Muscle of arm (tissue), 14 donors: ENCODE results near the gene CNTROB. TPM values are rescaled to one million over a fixed set of nuclear protein-coding genes. Genes with fewer than 3 reads are reported as not detected.

Source experiments
- DNase-seq: peaks from one replicate; pipeline ENCODE4 v3.0.0-alpha.2; 2013
- long read RNA-seq, 11 donors: transcript quantifications; one replicate each; lab custom pipeline, GENCODE V29; 2026
- polyA plus RNA-seq, 12 donors: library from polyadenylated mRNA; unstranded; fragments of 120-200 nt; gene quantifications; one replicate each; pipeline ENCODE4 v1.2.1, GENCODE V29; 2013; ENCODE audit not compliant: insufficient read length in 12 of 12

CNTROB gene, protein sequence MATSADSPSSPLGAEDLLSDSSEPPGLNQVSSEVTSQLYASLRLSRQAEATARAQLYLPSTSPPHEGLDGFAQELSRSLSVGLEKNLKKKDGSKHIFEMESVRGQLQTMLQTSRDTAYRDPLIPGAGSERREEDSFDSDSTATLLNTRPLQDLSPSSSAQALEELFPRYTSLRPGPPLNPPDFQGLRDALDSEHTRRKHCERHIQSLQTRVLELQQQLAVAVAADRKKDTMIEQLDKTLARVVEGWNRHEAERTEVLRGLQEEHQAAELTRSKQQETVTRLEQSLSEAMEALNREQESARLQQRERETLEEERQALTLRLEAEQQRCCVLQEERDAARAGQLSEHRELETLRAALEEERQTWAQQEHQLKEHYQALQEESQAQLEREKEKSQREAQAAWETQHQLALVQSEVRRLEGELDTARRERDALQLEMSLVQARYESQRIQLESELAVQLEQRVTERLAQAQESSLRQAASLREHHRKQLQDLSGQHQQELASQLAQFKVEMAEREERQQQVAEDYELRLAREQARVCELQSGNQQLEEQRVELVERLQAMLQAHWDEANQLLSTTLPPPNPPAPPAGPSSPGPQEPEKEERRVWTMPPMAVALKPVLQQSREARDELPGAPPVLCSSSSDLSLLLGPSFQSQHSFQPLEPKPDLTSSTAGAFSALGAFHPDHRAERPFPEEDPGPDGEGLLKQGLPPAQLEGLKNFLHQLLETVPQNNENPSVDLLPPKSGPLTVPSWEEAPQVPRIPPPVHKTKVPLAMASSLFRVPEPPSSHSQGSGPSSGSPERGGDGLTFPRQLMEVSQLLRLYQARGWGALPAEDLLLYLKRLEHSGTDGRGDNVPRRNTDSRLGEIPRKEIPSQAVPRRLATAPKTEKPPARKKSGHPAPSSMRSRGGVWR
- polyA plus RNA-seq = 10 to 100 TPM in 11 of 12 donors, not detected in 1; 24.9 to 62.8 (median 31.2) TPM
- long read RNA-seq, donor 1, partial matches to known transcripts = 0 of 5 reads
- long read RNA-seq, donor 1, other reads (novel, unspliced or antisense) = 0 of 5 reads
- long read RNA-seq, donor 2 = 0 reads
- long read RNA-seq, donor 3 = 0 reads
- long read RNA-seq, donor 4 = 0 reads
- long read RNA-seq, donor 5, partial matches to known transcripts = 0 of 4 reads
- long read RNA-seq, donor 5, other reads (novel, unspliced or antisense) = 0 of 4 reads
- long read RNA-seq, donor 6, partial matches to known transcripts = 0 of 2 reads
- long read RNA-seq, donor 6, other reads (novel, unspliced or antisense) = 0 of 2 reads
- long read RNA-seq, donor 7, partial matches to known transcripts = 0 of 1 reads
- long read RNA-seq, donor 7, other reads (novel, unspliced or antisense) = 0 of 1 reads
- long read RNA-seq, donor 8, partial matches to known transcripts = 0 of 2 reads
- long read RNA-seq, donor 8, other reads (novel, unspliced or antisense) = 0 of 2 reads
- long read RNA-seq, donor 9, partial matches to known transcripts = 0 of 2 reads
- long read RNA-seq, donor 9, other reads (novel, unspliced or antisense) = 0 of 2 reads
- long read RNA-seq, donor 10, partial matches to known transcripts = 0 of 2 reads
- long read RNA-seq, donor 10, other reads (novel, unspliced or antisense) = 0 of 2 reads
- long read RNA-seq, donor 11, partial matches to known transcripts = 0 of 2 reads
- long read RNA-seq, donor 11, other reads (novel, unspliced or antisense) = 0 of 2 reads

DNA sequence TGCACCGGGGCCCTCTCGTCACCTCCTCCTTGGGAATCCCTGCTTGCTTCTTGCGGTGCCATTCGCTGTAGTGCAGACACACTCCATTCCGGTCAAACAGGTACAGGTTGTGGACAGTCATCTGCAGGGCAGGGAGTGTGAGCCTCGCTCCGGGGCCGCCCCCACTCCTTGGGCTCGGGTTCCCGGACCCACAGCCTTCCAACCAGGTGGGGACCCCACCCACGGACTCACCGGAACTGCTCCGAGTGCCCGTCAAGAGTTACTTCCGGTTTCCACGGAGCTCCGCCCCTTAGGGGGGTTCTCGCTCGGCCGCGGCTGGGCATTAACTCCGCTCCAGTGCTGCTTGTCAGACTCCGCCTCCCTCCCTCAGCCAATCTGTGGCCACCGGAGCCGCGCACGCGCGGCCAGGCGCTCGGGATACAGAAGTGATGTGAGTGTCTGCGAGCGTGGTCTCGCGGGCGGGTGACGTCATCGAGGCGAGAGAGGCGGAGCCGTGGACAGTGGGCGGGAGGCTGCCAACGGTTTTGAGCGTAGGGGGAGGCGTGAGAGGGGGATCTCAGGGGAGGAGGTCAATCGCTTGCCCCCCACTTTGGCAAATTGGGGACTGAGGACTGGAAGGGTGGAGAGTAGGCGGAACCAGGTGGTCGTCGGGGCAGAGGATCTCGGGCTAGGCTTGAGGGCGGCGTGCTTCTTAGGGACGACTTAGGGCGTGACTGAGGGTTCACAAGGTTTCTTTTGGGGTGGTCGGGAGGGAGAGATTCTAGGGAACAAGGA is at the start of gene CNTROB, which contains the start of gene TRAPPC1:
Gene CNTROB, plus strand, starts transcription at position 498 of the 774 bp plus-strand sequence. CDS start 874 bp downstream, outside the sequence.
Gene TRAPPC1, minus strand, starts transcription at position 238 of the 774 bp plus-strand sequence. Its CDS starts 117 bp downstream, at position 121.
- peak; percentile 100 for DNase-seq

DNA sequence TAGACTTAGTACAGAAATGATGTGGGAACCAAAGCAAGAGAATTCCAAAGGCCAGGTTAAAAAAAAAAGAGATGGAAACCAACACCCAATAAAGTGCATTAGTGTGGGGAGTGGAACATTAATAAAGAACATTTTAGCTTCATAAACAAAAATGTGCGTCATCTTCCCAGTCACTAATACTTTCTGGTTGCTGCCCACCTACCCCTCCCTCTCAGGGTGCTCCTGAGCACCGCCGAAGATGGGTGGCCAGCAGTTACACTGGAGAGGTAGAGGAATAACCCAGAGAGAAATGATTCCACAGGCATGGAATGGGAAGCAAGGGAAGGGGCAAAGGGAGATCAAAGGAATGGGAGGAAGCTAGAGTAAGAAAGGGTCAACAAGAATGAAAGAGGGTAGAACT is 49.4 kb upstream of the CNTROB start:
- no peak for DNase-seq

DNA sequence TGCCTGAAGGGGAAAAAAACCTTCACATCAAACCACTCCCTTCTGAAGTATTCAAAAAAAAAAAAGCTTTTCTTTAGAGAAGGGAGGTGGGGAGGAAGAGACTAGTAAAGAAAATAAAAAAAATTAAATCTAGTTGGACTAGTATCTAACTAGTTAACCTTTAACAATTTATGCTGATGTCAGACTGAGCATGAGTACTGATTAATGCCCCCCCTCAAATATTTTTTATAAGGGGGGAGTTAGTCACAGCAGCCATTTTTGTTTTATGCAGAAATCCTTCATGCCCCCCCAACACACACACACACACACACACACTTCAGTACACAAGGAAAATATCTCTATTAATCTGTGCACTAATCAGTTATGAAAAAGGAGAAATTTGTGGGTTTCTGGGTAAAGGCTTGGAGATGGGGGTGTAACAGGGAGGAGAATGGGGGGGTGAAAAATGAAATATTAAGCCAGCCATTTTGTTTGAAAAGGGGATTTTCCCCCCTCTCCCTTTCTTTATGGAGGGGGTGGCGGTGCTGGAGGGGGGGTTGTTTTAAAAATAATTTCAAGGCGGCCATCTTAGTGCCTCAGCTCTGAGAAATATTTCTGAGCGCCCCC is 48.1 kb upstream of the CNTROB start:
- DNase-seq = peak; percentile 48

DNA sequence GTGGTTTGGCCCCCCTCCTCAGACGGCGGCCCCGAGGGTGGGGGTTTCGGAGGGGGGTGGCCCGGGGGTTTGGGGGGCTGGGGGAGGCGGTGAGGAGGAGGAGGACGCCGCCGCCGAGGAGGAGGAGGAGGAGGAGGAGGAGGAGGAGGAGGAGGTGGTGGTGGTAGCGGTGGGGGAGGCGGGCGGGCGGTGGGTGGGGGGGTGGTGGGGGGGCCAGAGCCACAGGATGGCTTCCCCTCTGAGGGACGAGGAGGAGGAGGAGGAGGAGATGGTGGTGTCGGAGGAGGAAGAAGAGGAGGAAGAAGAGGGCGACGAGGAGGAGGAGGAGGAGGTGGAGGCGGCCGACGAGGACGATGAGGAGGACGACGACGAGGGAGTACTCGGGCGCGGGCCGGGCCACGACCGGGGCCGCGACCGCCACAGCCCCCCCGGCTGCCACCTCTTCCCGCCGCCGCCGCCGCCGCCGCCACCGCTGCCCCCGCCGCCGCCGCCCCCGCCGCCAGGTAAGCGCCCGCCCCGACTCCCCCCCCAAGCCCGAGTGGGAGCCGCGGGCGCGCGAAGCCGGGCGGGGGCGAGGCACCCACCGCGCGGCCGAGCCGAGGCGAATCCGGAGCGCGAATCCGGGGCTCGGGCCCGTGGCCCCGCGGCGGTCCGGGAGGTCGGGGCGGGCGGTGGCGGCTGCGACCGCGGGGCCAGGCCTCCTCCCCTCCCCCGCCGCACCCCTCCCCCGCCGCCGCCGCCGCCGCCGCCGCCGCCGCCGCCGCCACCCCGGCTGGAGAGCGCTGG is 47.2 kb upstream of the CNTROB start:
- no peak for DNase-seq

DNA sequence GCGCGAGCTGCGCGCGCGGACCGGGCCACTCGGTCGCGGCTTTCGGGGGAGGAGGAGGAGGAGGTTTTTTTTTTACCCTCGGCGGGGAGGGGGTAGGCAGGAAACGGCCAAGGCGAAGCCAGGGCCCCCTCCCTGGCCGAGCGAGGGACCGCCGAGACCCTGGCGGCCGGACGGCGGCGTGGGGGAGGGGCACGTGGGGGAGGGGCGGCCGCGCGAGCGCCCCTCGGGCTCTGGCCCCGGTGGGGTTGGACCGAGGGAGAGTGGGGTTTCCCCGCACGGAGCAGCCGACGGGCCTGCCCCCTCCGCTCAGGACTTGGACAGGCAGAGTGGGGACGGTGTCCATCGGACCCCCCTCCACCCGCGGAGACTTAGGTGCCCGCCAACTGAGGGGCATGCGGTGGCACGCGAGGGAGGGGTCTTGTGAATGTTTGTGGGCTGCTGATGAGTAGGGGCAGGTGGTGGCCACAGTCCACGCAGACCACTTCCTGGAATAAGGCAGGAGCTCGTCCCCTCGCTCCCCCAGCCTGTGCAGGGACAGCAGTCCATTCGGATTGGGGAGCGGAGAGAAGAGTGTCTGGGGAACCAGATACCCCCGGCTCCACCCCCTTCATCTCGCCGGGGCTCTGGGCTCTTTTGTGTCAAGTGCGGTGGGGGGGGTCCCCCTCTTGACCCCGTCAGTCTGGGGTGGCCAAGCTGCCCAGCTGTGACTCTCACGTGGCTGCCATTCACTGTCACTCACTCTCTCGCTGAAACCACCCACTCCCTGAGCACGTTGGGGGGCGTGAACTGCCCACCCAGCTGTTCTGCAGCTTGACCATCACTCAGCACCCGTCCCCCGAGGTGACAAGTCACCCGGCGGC is 46.4 kb upstream of the CNTROB start:
- peak; percentile 56 for DNase-seq

DNA sequence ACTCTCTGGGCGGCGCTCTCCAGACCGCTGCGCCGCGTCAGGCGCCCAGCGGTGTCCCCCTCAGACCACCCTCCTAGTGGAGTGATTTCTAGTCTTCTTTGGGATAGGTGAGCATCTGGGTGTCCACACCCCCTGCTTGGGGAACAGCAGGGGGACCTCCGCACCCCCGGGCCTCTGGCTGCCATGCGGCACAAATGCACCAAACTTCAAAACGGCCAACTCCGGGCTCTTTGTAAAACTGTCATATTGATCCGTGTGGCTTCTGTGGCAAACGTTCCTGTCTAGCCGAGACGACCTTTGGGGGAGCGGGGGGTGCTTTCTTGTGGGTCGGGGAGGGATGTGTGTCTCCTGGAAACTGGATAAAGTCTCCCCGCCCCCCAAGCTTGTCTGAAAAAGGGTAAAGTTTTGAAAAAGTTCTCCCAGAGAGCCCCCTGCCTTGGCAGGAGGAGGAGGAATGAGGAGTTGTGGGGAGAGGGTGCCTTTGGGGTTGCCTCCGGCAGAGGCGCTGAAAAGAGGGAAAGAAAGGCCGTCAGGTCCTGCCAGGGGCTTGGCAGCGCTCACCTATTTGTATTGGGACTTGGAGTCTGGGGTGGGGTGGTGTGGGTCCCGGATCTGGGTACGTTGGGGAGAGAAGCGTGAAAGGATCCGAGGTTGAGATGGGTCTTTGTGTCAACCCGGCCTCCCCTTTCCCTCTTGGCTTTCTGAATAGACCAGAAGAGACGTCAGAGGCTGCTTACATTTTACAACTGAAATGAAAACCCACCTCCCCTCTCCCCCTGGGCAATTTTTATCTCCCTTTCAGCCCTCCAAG is 45.6 kb upstream of the CNTROB start:
- peak; percentile 58 for DNase-seq

DNA sequence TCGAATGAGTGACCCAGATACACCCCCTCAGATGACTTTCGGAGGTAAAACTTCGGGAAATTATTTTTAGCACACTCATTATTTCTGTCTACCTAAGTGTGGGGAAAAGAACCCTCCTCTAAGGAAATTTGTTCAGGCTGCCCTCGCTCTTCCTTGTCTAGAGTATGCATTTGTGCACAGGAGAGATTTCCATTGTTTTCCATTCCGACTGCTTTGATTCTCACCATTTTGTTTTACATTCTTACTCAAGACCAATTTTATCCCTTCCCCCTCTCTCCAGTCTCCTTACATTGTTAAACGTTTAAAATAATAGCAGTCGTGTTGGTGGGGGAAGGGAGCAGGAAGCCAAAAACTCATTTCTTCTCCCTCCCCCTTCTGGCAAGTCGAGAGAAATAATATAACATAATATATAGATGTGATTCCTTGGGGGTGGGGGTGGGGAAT is 44.9 kb upstream of the CNTROB start:
- DNase-seq = no peak

DNA sequence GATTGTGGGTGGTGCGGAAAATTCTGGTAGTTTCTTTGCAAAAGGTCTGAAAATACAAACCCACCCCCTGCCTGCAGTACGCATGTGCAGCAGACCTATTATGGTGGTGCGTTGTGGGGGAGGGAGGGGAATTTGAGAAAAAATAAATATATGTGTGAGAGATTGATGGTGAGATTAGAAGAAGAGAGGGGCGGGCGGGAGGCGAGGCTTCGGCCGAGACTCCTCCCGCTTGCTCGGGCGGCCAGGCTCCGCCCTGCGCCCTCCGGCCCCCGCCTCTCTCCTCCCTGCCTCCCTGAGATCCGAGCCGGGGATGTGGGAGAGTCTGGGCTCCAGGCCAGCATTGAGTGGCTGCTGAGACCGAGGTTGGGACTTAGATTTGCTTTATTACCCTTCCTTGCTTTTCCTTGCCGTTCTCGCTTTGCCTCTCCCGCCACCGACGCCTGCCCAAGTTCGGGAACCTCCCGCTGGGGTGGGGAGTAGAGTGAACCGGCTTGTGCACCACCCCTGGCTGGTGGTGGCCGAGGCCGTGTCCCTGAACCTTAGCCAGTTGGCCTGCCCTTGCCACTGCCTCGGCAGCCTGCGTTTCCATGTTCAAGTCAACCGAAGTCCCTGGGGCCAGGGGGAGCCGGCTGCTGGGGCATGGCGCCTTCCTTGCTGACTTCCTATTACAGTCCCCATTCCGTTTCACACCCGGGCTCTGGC is 44.4 kb upstream of the CNTROB start:
- DNase-seq = peak; percentile 96

DNA sequence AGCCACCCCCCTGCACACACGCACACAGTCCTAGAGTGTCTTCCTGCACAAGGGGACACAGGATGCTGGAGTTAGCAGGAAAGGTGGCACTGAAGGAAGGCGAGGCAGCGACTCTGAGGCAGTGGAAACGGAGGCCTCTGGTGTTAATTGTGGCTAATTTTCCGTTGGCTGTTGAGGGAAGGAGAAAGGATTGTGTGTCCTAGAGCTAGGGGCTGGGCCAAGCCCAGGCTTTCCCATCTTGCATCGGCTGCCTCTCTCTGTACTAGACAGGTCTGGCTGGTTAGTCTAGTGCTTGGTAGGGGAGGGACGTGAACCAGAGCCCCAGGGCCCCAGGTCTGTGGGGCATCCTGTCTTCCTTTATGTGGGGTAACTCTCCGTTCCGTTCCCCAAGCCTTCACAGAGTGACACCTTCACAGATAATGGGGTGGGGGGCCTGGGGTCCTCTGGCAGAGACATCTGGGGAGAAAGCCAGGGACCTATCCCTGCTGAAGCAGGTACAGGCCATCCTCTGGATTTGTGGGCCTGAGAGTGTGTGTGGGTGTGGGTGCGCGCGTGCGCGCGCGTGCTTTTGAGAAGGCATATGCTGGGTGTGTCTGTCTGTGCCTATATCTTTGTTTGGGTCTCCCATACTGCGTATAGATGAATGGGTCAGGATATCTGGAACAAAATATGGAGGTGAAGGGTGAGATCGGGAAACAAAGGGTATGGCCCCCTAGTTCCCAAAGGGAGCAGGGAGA is 43.7 kb upstream of the CNTROB start, which contains the start of gene CHD3:
Gene CHD3, plus strand, starts transcription at position 606 of the 737 bp plus-strand sequence. CDS start 212 bp downstream, outside the sequence.
- no peak for DNase-seq

DNA sequence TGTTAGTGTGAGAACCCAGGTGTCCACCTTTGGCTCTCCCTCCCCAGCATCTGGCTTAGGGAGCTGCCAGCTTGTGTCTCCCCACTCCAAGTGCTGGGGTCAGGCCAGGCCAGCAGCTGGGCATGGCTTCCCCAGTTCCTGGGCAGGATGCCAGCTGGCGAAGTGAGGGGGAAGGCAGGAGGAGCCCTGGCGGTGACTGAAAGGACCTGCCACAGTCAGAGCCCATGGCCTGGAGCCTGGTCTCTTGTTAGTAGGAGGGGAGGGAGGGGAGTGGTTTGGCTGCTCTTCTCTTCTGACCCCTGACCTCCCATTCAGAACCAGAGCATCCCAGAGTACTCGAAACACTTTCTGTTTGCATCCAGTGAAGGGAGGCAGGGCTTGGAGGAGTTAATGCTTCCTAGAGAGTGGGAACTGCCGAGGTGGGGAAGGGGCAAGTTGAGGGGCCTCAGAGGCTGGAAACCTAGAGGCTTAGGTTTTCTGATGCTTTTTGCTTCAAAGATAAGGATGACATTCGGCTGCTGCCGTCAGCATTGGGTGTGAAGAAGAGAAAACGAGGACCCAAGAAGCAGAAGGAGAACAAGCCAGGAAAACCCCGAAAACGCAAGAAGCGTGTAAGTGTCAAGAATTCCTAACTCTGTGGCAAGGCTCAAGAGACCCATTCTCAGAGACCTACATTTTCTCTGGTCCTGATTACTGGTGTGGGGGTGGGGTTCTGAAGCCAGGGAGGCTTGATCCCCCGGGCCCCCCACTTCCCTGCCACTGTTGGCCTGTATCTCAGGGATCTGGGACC is 42.6 kb upstream of the CNTROB start:
- DNase-seq = peak; percentile 89

DNA sequence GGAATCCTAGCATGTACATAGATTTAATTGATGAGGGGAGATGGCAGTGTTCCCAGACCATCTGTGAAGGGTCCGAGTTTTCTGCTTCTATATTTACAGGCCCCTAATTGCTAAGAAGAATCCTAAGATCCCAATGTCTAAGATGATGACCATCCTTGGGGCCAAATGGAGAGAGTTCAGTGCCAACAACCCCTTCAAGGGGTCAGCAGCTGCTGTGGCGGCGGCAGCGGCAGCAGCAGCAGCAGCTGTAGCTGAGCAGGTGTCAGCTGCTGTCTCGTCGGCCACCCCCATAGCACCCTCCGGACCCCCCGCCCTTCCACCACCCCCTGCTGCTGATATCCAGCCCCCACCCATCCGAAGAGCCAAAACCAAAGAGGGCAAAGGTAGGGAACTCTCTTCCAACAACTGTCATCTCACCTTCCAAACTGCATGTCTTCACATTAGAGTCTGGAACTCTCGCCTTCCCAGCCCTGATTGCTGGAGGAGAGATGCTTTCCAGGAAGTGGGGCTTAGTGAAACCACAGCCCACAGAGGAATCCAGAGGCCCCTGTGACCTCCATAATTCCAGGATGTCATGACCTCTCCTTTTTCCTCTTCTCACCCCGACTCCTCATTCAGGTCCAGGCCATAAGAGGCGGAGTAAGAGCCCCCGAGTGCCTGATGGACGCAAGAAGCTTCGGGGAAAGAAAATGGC is 38.7 kb upstream of the CNTROB start:
- DNase-seq = no peak

DNA sequence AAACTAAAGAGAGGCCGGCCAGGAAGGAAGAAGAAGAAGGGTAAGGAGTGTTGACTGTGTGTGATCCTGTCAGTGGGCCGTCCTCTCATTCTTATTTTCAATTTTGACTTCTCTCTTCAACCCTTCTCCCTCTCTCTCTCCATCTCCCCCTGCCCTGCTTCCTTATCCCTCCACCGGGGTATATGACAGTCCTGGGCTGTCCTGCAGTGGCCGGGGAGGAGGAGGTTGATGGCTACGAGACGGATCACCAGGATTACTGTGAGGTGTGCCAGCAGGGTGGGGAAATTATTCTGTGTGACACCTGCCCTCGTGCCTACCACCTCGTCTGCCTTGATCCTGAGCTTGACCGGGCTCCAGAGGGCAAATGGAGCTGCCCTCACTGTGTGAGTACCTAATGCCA is 37.8 kb upstream of the CNTROB start:
- no peak for DNase-seq

DNA sequence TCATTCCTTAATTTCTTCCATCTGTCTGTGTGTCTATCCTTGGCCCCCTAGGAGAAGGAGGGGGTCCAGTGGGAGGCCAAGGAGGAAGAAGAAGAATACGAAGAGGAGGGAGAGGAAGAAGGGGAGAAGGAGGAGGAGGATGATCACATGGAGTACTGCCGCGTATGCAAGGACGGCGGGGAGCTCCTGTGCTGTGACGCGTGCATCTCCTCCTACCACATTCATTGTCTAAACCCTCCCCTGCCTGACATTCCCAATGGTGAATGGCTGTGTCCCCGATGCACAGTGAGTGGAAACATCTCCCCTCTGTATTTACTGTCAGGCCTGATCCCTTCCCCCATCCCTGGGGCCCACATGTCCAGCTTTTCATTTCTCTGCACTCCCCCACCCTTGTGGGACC is 37.1 kb upstream of the CNTROB start:
- DNase-seq = no peak

DNA sequence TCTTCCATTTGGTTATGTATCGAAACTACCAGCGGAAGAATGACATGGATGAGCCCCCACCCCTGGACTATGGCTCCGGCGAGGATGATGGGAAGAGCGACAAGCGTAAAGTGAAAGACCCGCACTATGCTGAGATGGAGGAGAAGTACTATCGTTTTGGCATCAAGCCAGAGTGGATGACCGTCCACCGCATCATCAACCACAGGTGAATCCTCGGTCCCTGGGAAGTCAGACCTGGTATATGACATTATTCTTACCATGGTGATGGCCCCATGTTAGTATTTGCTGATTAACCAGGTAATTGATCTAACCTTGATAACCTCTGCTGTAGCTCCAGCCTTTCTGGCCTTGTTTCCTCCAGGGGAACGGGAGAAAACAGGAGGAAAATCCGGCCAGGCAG is 34.9 kb upstream of the CNTROB start:
- no peak for DNase-seq
